HepG2 (cell line): Measurements from ENCODE around the gene UNC93A. TPM values are rescaled to one million over a fixed set of nuclear protein-coding genes. Genes with fewer than 3 reads are reported as not detected.

ENCODE experiments used
- BCL3 ChIP-seq: sonication (generic); formaldehyde crosslinking; IDR thresholded peaks from 2 replicates; pipeline ENCODE4 v1.5.1; 2020; ENCODE audit warnings: mild to moderate bottlenecking, missing genetic modification reagents, moderate library complexity
- HDAC2 ChIP-seq: sonication (generic); formaldehyde crosslinking; IDR thresholded peaks from 2 replicates; pipeline ENCODE4 v1.4.0; 2020; ENCODE audit warnings: missing genetic modification reagents
- HNF4A ChIP-seq: sonication (generic); formaldehyde crosslinking; IDR thresholded peaks from 2 replicates; pipeline ENCODE4 v1.4.0; 2020; ENCODE audit warnings: missing genetic modification reagents
- IKZF4 ChIP-seq: sonication (generic); formaldehyde crosslinking; IDR thresholded peaks from 2 replicates; pipeline ENCODE4 v1.5.1; 2020; ENCODE audit warnings: borderline replicate concordance, mild to moderate bottlenecking, low read depth, missing genetic modification reagents; ENCODE audit errors: not compliant biosample characterization
- IKZF5 ChIP-seq: IDR thresholded peaks from 2 replicates; pipeline ENCODE4 v1.6.1; 2018; ENCODE audit warnings: missing genetic modification reagents, mild to moderate bottlenecking, missing compliant biosample characterization
- KLF15 ChIP-seq: sonication (generic); formaldehyde crosslinking; IDR thresholded peaks from 2 replicates; pipeline ENCODE4 v1.8.1; 2023; ENCODE audit warnings: borderline replicate concordance, mild to moderate bottlenecking, inconsistent platforms, missing genetic modification reagents, mixed read lengths
- MAF1 ChIP-seq: sonication (generic); formaldehyde crosslinking; IDR thresholded peaks from 2 replicates; pipeline ENCODE4 v1.5.0; 2020; ENCODE audit warnings: missing genetic modification reagents, borderline replicate concordance
- MIER3 ChIP-seq: IDR thresholded peaks from 2 replicates; pipeline ENCODE4 v1.6.1; 2016; ENCODE audit warnings: missing compliant biosample characterization, borderline replicate concordance
- MXD4 ChIP-seq: IDR thresholded peaks from 2 replicates; pipeline ENCODE4 v1.6.1; 2016; ENCODE audit warnings: mild to moderate bottlenecking, missing biosample characterization, missing genetic modification reagents
- MYPOP ChIP-seq: sonication (generic); formaldehyde crosslinking; IDR thresholded peaks from 2 replicates; pipeline ENCODE4 v1.8.1; 2023; ENCODE audit warnings: mild to moderate bottlenecking, moderate library complexity, missing genetic modification reagents
- REST ChIP-seq, 2 experiments: IDR thresholded peaks; 2 replicates each; pipeline ENCODE4 v1.6.1; 2011 to 2012; ENCODE audit warnings: low read length in 2 of 2, borderline replicate concordance in 1 of 2, low read depth in 1 of 2, mild to moderate bottlenecking in 1 of 2, moderate library complexity in 1 of 2
- ZBTB43 ChIP-seq: sonication (generic); formaldehyde crosslinking; conservative IDR thresholded peaks from 2 replicates; pipeline ENCODE4 v1.4.0; 2020; ENCODE audit warnings: missing genetic modification reagents
- ZMYM3 ChIP-seq: sonication (generic); formaldehyde crosslinking; IDR thresholded peaks from 2 replicates; pipeline ENCODE4 v1.5.1; 2020; ENCODE audit warnings: mild to moderate bottlenecking, missing genetic modification reagents
- ZNF121 ChIP-seq: sonication (generic); formaldehyde crosslinking; IDR thresholded peaks from 2 replicates; pipeline ENCODE4 v1.5.0; 2020; ENCODE audit warnings: mild to moderate bottlenecking, missing genetic modification reagents
- ZNF256 ChIP-seq: sonication (generic); formaldehyde crosslinking; conservative IDR thresholded peaks from 2 replicates; pipeline ENCODE4 v1.4.0; 2020; ENCODE audit warnings: missing genetic modification reagents
- ZNF562 ChIP-seq: sonication (generic); formaldehyde crosslinking; IDR thresholded peaks from 2 replicates; pipeline ENCODE4 v1.8.0; 2022; ENCODE audit warnings: missing genetic modification reagents, borderline replicate concordance
- ZNF83 ChIP-seq: sonication (generic); formaldehyde crosslinking; IDR thresholded peaks from 2 replicates; pipeline ENCODE4 v1.4.0; 2020; ENCODE audit warnings: missing genetic modification reagents, mild to moderate bottlenecking, borderline replicate concordance
- ZNF850 ChIP-seq: sonication (generic); formaldehyde crosslinking; conservative IDR thresholded peaks from 2 replicates; pipeline ENCODE4 v1.9.0; 2021; ENCODE audit warnings: mild to moderate bottlenecking, missing genetic modification reagents
- polyA plus RNA-seq, 8 experiments: library from polyadenylated mRNA; depleted of rRNA in 3 of 8; stranded (reverse) in 7 of 8; unstranded in 1 of 8; fragments of >200 nt; fragmentation: Illumina TruSeq in 4 of 8; extraction: Trizol in 4 of 8; gene quantifications; 2 replicates each; pipeline versions ENCODE4 v1.2.1 to v1.2.3, GENCODE V29; 2011 to 2016; ENCODE audit warnings: low read depth in 4 of 8, missing spikeins in 1 of 8, mixed read lengths in 1 of 8; ENCODE audit not compliant: insufficient read depth in 1 of 8
- total RNA-seq, 5 experiments: library from RNA; depleted of rRNA; stranded (reverse); fragments of >200 nt; fragmentation: Illumina TruSeq; extraction: Trizol; gene quantifications; 2 replicates each; pipeline ENCODE4 v1.2.3, GENCODE V29; 2016; ENCODE audit warnings: low read depth in 1 of 5

UNC93A gene
- total and polyA plus RNA-seq, 2 of the 13 experiments (the other 11 are each of a cell fraction or from before 2014, with no cell fraction given): 11.0 to 42.7 TPM

- TF ChIP-seq IKZF5 (CRISPR knock-in tag) (peak; percentile 99), ZBTB43 (peak; percentile 93), IKZF4 (no peak), REST (IDR thresholded peaks at IDR 0.05; ENCODE audit: borderline replicate concordance in 1 of 2, low read depth in 1 of 2, low read length in 2 of 2) (peak in 1 of 2 experiments; percentile 83; a peak in 2 of 4 replicates), MAF1 (0 out of 2 replicates have a peak, but pooled peaks have one; percentile 37), MYPOP (CRISPR knock-in tag) (peak; percentile 94; the same call in 1 of the 2 replicates), HNF4A (peak; percentile 100), ZNF121 (0 out of 2 replicates have a peak, but pooled peaks have one; percentile 54), ZMYM3 (CRISPR knock-in tag) (peak; percentile 66; the same call in 1 of the 2 replicates), MIER3 (CRISPR knock-in tag) (peak; percentile 97), HDAC2 (peak; percentile 100), MXD4 (CRISPR knock-in tag) (peak; percentile 73; the same call in 1 of the 2 replicates), KLF15 (CRISPR knock-in tag) (peak; percentile 50; the same call in 1 of the 2 replicates), ZNF83 (CRISPR knock-in tag) (no peak), BCL3 (CRISPR knock-in tag) (0 out of 2 replicates have a peak, but pooled peaks have one; percentile 27), ZNF256 (CRISPR knock-in tag) (0 out of 2 replicates have a peak, but pooled peaks have one; percentile 7), ZNF850 (CRISPR knock-in tag) (no peak), ZNF562 (CRISPR knock-in tag) (no peak)
Measured at GRCh38 chr6:167341665-167342655, 50.8 kb downstream of the UNC93A start (continued).
